Upper lobe of left lung (tissue), 6 donors: Measurements from ENCODE around the gene RBKS. TPM values are rescaled to one million over a fixed set of nuclear protein-coding genes. Genes with fewer than 3 reads are reported as not detected.

Experiments used
- ATAC-seq, 2 donors: fragments of 200-7000 bp; cut with Tn5 transposase; one replicate each; pipeline ENCODE4 v1.9.1; 2022; ENCODE audit warnings: mild to moderate bottlenecking in 2 of 2, moderate library complexity in 2 of 2; ENCODE audit not compliant: low FRiP score in 2 of 2
- DNase-seq, 2 donors: peaks; one replicate each; pipeline ENCODE4 v3.0.0-alpha.2; 2019 to 2020
- H3K27ac ChIP-seq, 4 donors: fragments of 200-600 bp; sonication (generic); one replicate each; pipeline ENCODE4 v1.5.1; 2016 to 2019
- H3K27me3 ChIP-seq, 4 donors: fragments of 200-600 bp; sonication (generic); one replicate each; pipeline ENCODE4 v1.5.1; 2017 to 2019
- H3K36me3 ChIP-seq, 4 donors: fragments of 200-600 bp; sonication (generic); one replicate each; pipeline ENCODE4 v1.5.1; 2016 to 2019
- H3K4me1 ChIP-seq, 4 donors: fragments of 200-600 bp; sonication (generic); one replicate each; pipeline ENCODE4 v1.5.1; 2018 to 2019
- H3K4me3 ChIP-seq, 4 donors: fragments of 200-600 bp; sonication (generic); one replicate each; pipeline ENCODE4 v1.5.1; 2017 to 2019; ENCODE audit warnings: mild to moderate bottlenecking in 2 of 4, moderate library complexity in 1 of 4
- H3K9me3 ChIP-seq, 4 donors: fragments of 200-600 bp; sonication (generic); one replicate each; pipeline ENCODE4 v1.5.1; 2018 to 2019
- EP300 ChIP-seq, 4 donors: sonication (generic); formaldehyde crosslinking; IDR thresholded peaks; one replicate each; pipeline ENCODE4 v1.5.1; 2017; ENCODE audit warnings: antibody characterized with exemption in 4 of 4, control low read depth in 2 of 4
- POLR2A ChIP-seq, 4 donors: fragments of 450-650 bp; IDR thresholded peaks; one replicate each; pipeline ENCODE4 v1.5.1; 2016 to 2017; ENCODE audit warnings: antibody characterized with exemption in 4 of 4, mild to moderate bottlenecking in 2 of 4
- POLR2AphosphoS5 ChIP-seq, 2 donors: sonication (generic); formaldehyde crosslinking; IDR thresholded peaks; one replicate each; pipeline ENCODE4 v1.5.1; 2017; ENCODE audit warnings: antibody characterized with exemption in 2 of 2
- WGBS, 2 donors: methylation state at CpG; one replicate each; pipeline ENCODE4 v1.1.5; 2017 to 2018; 5-methylcytosine and 5-hydroxymethylcytosine counted together
- total RNA-seq, 6 donors: library from RNA; depleted of rRNA in 4 of 6; stranded (reverse); fragments of >200 nt in 4 of 6; gene quantifications; one replicate each; pipeline versions ENCODE4 v1.1.0 to v1.2.1, GENCODE V29; 2016 to 2021
- TF ChIP-seq, protein P1 (sequence below), 6 experiments: fragments of 450-650 bp in 4 of 6; fragments of 200-600 bp in 2 of 6; sonication (generic) in 2 of 6; IDR thresholded peaks; one replicate each; pipeline ENCODE4 v1.5.1; 2016 to 2019; ENCODE audit warnings: antibody characterized with exemption in 6 of 6
- donor health status: DM: no; HTN: no; CAD: no; lungs with moderate emphysema.
- donor health status: DM: no; HTN: yes; CAD: no; lungs with severe emphysema.

The RBKS gene
- total RNA-seq, 6 donors from 2014 or later: 2.9 to 5.4 (median 3.2) TPM

DNA sequence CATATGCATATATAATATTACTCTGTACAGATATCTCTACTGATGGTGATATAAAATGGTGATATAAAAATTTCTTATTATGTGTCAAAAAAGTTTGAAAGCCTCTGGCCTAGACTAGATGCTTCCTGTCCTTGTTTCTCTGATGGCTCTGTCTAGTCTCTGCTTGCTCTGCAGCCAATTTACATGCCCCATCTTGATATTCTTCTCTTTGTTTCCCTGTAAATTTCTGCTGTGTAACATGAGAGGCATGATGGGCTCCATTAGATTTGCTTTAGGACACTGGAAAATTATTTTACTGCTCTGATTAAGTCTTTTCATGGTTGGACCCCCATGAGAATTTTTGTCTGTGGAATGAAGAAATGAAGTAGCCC lies 24.6 kb upstream of the RBKS start:
- Histone ChIP-seq H3K27me3 (no peaks in the 10 kb centered on the region), H3K9me3 (no peaks in the 10 kb centered on the region), H3K36me3 (no peaks in the 10 kb centered on the region), H3K4me1 (peaks cover 16 to 24% (median 18%) of the 10 kb centered on the region in 4 donors), H3K27ac (peak overlapping the region in 2 of 4 donors; percentile 47 to 66), H3K4me3 (no peak overlapping the region)
- ATAC-seq: no peak
- TF ChIP-seq POLR2AphosphoS5 (IDR thresholded peaks at IDR 0.05) (no peak), POLR2A (IDR thresholded peaks at IDR 0.05) (no peak), EP300 (IDR thresholded peaks at IDR 0.05) (no peak)
- TF ChIP-seq, protein P1, sequence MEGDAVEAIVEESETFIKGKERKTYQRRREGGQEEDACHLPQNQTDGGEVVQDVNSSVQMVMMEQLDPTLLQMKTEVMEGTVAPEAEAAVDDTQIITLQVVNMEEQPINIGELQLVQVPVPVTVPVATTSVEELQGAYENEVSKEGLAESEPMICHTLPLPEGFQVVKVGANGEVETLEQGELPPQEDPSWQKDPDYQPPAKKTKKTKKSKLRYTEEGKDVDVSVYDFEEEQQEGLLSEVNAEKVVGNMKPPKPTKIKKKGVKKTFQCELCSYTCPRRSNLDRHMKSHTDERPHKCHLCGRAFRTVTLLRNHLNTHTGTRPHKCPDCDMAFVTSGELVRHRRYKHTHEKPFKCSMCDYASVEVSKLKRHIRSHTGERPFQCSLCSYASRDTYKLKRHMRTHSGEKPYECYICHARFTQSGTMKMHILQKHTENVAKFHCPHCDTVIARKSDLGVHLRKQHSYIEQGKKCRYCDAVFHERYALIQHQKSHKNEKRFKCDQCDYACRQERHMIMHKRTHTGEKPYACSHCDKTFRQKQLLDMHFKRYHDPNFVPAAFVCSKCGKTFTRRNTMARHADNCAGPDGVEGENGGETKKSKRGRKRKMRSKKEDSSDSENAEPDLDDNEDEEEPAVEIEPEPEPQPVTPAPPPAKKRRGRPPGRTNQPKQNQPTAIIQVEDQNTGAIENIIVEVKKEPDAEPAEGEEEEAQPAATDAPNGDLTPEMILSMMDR (IDR thresholded peaks at IDR 0.05): no peak
- no peak for DNase-seq

DNA sequence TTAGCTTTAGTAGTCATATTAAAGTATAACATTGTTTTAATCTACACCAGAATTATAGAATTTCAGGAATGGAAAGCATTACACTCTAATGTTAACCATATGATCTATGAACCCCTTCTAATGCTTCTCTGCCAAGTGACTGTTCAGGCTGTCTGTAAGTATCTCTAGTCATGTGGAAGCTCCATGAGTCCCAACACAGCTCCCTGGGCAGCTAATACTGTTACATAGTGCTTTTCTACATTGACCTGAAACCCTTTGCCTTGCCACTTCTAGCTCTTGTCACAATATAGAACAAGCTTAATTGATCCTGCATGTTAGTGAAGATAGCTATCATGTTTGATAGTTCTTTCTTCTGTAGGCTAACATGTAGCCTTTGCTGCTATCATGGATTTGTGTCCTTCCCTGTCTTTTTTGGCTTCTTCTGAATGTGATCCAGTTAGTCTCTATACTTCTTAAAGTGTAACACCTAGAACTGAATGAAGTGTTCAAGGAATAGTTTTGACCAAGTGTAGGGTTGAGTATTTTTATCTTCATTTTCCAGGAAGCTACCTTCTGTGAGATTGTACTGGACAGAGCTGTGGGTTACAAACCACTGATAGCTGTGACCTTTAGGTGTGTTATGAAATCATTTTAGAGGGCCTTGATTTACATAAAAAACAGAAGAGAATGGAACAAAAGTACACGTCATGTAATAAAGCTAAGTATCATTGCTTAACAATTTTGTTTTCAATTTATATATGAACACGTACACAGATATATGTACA lies 24.0 kb upstream of the RBKS start:
- Histone ChIP-seq H3K27ac (peak overlapping the region in 2 of 4 donors; percentile 7 to 66), H3K9me3 (no peaks in the 10 kb centered on the region), H3K36me3 (no peaks in the 10 kb centered on the region), H3K4me3 (no peak overlapping the region), H3K27me3 (no peaks in the 10 kb centered on the region), H3K4me1 (peaks cover 13 to 24% (median 17%) of the 10 kb centered on the region in 4 donors)
- TF ChIP-seq EP300 (IDR thresholded peaks at IDR 0.05) (no peak), POLR2A (IDR thresholded peaks at IDR 0.05) (no peak)
- TF ChIP-seq, protein P1 (IDR thresholded peaks at IDR 0.05): no peak
- 65 to 80% methylated on average over 2 of the region's 2 CpGs for WGBS, 2 donors
- no peak for ATAC-seq
- no peak for DNase-seq

DNA sequence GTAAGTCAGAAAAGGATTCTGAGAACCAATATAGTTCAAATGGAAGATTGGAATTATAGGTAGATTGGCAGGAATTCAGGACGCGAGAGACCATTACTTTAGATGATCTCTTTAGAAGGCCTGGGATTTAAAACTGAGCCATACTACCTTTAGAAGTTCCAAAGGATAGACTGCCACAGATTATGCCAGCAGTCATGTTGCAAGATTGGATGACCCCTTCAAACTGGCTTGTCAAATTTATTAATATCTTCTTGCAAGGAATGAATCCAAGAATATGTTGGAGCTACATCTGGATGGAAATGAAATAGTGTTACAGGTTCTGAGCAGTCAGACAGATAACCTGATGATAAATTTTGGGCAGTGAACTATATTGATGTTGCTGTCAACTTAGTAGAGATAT lies 22.3 kb upstream of the RBKS start:
- ATAC-seq (no peak), DNase-seq (no peak)
- Histone ChIP-seq H3K27ac (no peak overlapping the region), H3K9me3 (no peaks in the 10 kb centered on the region), H3K4me1 (peaks cover 13 to 24% (median 17%) of the 10 kb centered on the region in 4 donors), H3K27me3 (no peaks in the 10 kb centered on the region), H3K4me3 (no peak overlapping the region), H3K36me3 (no peaks in the 10 kb centered on the region)
- 97 to 99% methylated on average over 2 of the region's 2 CpGs for WGBS, 2 donors
- no peak for TF ChIP-seq POLR2A (IDR thresholded peaks at IDR 0.05)
- TF ChIP-seq, protein P1 (IDR thresholded peaks at IDR 0.05): no peak
- no peak for TF ChIP-seq EP300 (IDR thresholded peaks at IDR 0.05)
- no peak for TF ChIP-seq POLR2AphosphoS5 (IDR thresholded peaks at IDR 0.05)

DNA sequence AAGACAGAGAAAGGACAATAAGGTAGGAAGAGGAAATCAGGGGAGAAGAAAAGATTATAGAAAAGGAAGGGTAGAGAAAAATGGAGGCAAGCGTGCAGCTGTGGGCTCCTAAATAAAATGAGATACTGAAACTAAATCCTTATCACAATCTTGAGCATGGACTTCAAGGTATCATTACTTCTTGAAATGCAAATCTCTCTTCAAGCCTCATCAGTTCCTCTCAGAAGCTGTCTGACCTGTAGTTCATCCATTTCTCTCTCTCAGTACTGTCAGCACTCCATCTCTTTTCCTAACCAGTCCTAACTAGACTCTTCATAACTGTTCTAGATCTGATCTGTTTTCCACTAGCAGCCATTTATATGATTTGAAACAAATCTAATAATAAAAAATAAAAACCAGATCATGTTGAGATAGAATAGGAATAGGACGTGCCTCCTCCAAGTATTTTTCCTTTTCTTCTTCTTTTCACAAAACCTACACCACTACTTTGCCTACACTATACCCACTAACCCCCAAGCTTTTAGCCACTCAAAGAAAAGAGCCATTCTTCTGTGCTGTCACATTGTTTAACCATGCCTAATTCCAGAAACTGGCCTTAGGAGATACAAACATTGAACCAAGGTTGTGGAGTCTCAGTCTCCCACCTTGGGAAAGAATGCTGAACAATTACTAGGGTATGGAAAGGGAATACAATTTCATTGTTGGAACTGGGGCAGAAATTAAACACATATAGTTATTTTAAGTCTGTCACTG lies 21.4 kb upstream of the RBKS start:
- WGBS, 2 donors: 95% methylated on average over 2 of the region's 2 CpGs
- no peaks in the 10 kb centered on the region for H3K27me3 ChIP-seq

More for the DNA sequence above, 21.4 kb upstream of the RBKS start:
- Histone ChIP-seq H3K4me1 (peaks cover 13 to 23% (median 17%) of the 10 kb centered on the region in 4 donors), H3K4me3 (no peak overlapping the region), H3K9me3 (no peaks in the 10 kb centered on the region), H3K27ac (no peak overlapping the region), H3K36me3 (no peaks in the 10 kb centered on the region)
- TF ChIP-seq, protein P1 (IDR thresholded peaks at IDR 0.05): no peak
- TF ChIP-seq EP300 (IDR thresholded peaks at IDR 0.05) (no peak), POLR2AphosphoS5 (IDR thresholded peaks at IDR 0.05) (no peak), POLR2A (IDR thresholded peaks at IDR 0.05) (no peak)
- DNase-seq: no peak
- ATAC-seq: no peak
